HepG2 (cell line): ENCODE data around the gene RHBDD2. TPM values are rescaled to one million over a fixed set of nuclear protein-coding genes. Genes with fewer than 3 reads are reported as not detected.

Experiments
- EP300 ChIP-seq, 3 experiments: sonication (generic) in 1 of 3; formaldehyde crosslinking in 1 of 3; IDR thresholded peaks; 2 replicates each; pipeline versions ENCODE4 v1.5.1 to v1.6.1; 2011 to 2020; ENCODE audit warnings: low read depth in 2 of 3, low read length in 2 of 3, borderline replicate concordance in 1 of 3, improper control_type of control experiment in 1 of 3, mild to moderate bottlenecking in 1 of 3, missing genetic modification reagents in 1 of 3, moderate library complexity in 1 of 3
- FOXP4 ChIP-seq: sonication (generic); formaldehyde crosslinking; IDR thresholded peaks from 2 replicates; pipeline ENCODE4 v1.4.0; 2020; ENCODE audit warnings: missing genetic modification reagents
- GPN1 ChIP-seq: sonication (generic); formaldehyde crosslinking; IDR thresholded peaks from 2 replicates; pipeline ENCODE4 v1.5.1; 2020; ENCODE audit warnings: missing genetic modification reagents, borderline replicate concordance
- NAIF1 ChIP-seq: sonication (generic); formaldehyde crosslinking; IDR thresholded peaks from 2 replicates; pipeline ENCODE4 v1.5.0; 2020; ENCODE audit warnings: mild to moderate bottlenecking, missing genetic modification reagents, borderline replicate concordance
- NCOA1 ChIP-seq: sonication (generic); formaldehyde crosslinking; IDR thresholded peaks from 2 replicates; pipeline ENCODE4 v1.9.0; 2021; ENCODE audit warnings: missing genetic modification reagents
- NR2F6 ChIP-seq, 2 experiments: IDR thresholded peaks; 2 replicates each; pipeline ENCODE4 v1.6.1; 2016; ENCODE audit warnings: antibody characterized with exemption in 1 of 2, mild to moderate bottlenecking in 1 of 2
- PHF5A ChIP-seq: IDR thresholded peaks from one replicate; pipeline ENCODE4 v1.6.1; 2018; ENCODE audit warnings: low read depth, missing genetic modification reagents; ENCODE audit not compliant: unreplicated experiment
- SMAD3 ChIP-seq: sonication (generic); formaldehyde crosslinking; IDR thresholded peaks from 2 replicates; pipeline ENCODE4 v1.4.0; 2020; ENCODE audit warnings: missing genetic modification reagents
- ZFX ChIP-seq: sonication (generic); formaldehyde crosslinking; IDR thresholded peaks from 2 replicates; pipeline ENCODE4 v1.4.0; 2020; ENCODE audit warnings: mild to moderate bottlenecking, low read depth, missing genetic modification reagents, moderate library complexity
- ZNF121 ChIP-seq: sonication (generic); formaldehyde crosslinking; IDR thresholded peaks from 2 replicates; pipeline ENCODE4 v1.5.0; 2020; ENCODE audit warnings: mild to moderate bottlenecking, missing genetic modification reagents
- ZNF282 ChIP-seq: fragments of 450-650 bp; IDR thresholded peaks from 2 replicates; pipeline ENCODE4 v1.6.1; 2018; ENCODE audit not compliant: partially characterized antibody
- ZNF317 ChIP-seq: sonication (generic); formaldehyde crosslinking; IDR thresholded peaks from 2 replicates; pipeline ENCODE4 v1.5.0; 2020; ENCODE audit warnings: mild to moderate bottlenecking, missing genetic modification reagents
- ZNF414 ChIP-seq: sonication (generic); formaldehyde crosslinking; IDR thresholded peaks from 2 replicates; pipeline ENCODE4 v1.5.0; 2020; ENCODE audit warnings: missing genetic modification reagents
- ZNF646 ChIP-seq: sonication (generic); formaldehyde crosslinking; IDR thresholded peaks from 2 replicates; pipeline ENCODE4 v1.9.0; 2021; ENCODE audit warnings: mild to moderate bottlenecking, missing genetic modification reagents
- polyA plus RNA-seq, 8 experiments: library from polyadenylated mRNA; depleted of rRNA in 3 of 8; stranded (reverse) in 7 of 8; unstranded in 1 of 8; fragments of >200 nt; fragmentation: Illumina TruSeq in 4 of 8; extraction: Trizol in 4 of 8; gene quantifications; 2 replicates each; pipeline versions ENCODE4 v1.2.1 to v1.2.3, GENCODE V29; 2011 to 2016; ENCODE audit warnings: low read depth in 4 of 8, missing spikeins in 1 of 8, mixed read lengths in 1 of 8; ENCODE audit not compliant: insufficient read depth in 1 of 8
- total RNA-seq, 5 experiments: library from RNA; depleted of rRNA; stranded (reverse); fragments of >200 nt; fragmentation: Illumina TruSeq; extraction: Trizol; gene quantifications; 2 replicates each; pipeline ENCODE4 v1.2.3, GENCODE V29; 2016; ENCODE audit warnings: low read depth in 1 of 5
- TF ChIP-seq, protein P1 (sequence below): sonication (generic); formaldehyde crosslinking; IDR thresholded peaks from 2 replicates; pipeline ENCODE4 v1.5.1; 2020; ENCODE audit warnings: missing genetic modification reagents, mild to moderate bottlenecking, borderline replicate concordance
- TF ChIP-seq, protein P2 (sequence below): conservative IDR thresholded peaks from 2 replicates; pipeline ENCODE4 v1.6.1; 2018; ENCODE audit warnings: missing genetic modification reagents

Gene RHBDD2
- total and polyA plus RNA-seq, 2 of the 13 experiments (the other 11 are each of a cell fraction or from before 2014, with no cell fraction given): 23.1 to 26.4 TPM

DNA sequence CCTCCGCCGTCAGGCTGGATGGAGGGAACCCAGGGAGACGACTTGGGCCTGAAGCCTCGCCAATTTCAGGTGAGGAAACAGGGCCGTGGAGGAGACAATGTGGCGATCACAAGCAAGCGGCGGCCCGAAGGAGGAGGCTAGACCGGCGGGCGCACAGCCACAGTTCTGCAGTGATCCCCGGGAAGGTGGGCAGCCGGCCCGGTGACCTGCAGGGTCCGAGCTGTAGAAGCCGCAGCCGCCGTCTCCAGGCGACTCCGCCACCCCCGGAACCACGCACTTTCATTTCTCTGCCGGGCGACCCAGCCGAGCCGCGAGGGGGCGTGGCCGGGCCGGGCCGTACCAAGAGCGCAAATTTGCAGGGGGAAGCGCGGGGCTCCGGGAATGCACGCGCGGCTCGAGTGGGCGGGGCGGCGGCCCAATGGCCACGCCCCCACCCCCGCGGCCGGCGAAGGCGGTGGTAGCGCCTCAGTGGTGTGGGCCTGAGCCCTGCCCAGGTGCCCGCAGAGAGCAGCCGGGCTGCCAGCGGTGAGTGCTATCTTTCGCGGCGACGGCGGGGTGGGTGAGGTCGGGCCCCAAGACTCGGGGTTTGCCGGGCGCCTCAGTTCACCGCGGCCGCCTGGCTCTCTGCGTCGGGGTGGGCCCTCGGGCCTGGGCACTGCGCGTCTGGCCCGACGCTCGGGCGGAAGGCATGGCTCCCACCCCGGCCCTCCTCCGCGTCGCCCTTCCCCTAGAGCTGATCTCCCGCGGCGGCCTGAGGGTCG lies 36.0 kb downstream of the RHBDD2 start, which contains the start of gene POR (continued):
- TF ChIP-seq NAIF1 (CRISPR knock-in tag) (peak; percentile 93; the same call in 1 of the 2 replicates), NCOA1 (CRISPR knock-in tag) (peak; percentile 86; the same call in 1 of the 2 replicates), SMAD3 (CRISPR knock-in tag) (peak; percentile 64; the same call in 1 of the 2 replicates), PHF5A (CRISPR knock-in tag) (peak; percentile 72), GPN1 (CRISPR knock-in tag) (no peak), EP300 (IDR thresholded peaks at IDR 0.05; ENCODE audit: low read depth in 2 of 2, low read length in 2 of 2) (peak; percentile 47 to 63; a peak in 3 of 4 replicates), EP300 (CRISPR knock-in tag; IDR thresholded peaks at IDR 0.05; ENCODE audit: borderline replicate concordance) (no peak), ZNF282 (no peak), ZFX (CRISPR knock-in tag) (peak; percentile 90), NR2F6 (IDR thresholded peaks at IDR 0.05) (no peak), NR2F6 (CRISPR knock-in tag; IDR thresholded peaks at IDR 0.05) (peak; percentile 16; the same call in 1 of the 2 replicates), ZNF414 (CRISPR knock-in tag) (peak; percentile 75), ZNF646 (no peak), FOXP4 (CRISPR knock-in tag) (peak; percentile 16; the same call in 1 of the 2 replicates), ZNF121 (CRISPR knock-in tag) (peak; percentile 37), ZNF317 (CRISPR knock-in tag) (peak; percentile 76; the same call in 1 of the 2 replicates)
- TF ChIP-seq, protein P1, sequence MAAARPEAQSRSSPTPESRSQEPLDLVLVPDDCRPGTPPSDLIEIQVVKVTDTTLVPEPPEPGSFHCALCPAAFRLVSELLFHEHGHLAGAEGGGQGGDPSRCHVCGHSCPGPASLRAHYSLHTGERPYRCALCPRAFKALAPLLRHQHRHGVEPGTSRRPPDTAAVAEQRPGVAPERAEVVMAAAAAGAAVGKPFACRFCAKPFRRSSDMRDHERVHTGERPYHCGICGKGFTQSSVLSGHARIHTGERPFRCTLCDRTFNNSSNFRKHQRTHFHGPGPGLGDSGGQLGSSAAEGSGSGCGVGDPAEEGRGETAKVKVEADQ: no peak; the same call in 1 of the 2 replicates
- TF ChIP-seq, protein P2, sequence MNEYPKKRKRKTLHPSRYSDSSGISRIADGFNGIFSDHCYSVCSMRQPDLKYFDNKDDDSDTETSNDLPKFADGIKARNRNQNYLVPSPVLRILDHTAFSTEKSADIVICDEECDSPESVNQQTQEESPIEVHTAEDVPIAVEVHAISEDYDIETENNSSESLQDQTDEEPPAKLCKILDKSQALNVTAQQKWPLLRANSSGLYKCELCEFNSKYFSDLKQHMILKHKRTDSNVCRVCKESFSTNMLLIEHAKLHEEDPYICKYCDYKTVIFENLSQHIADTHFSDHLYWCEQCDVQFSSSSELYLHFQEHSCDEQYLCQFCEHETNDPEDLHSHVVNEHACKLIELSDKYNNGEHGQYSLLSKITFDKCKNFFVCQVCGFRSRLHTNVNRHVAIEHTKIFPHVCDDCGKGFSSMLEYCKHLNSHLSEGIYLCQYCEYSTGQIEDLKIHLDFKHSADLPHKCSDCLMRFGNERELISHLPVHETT (CRISPR knock-in tag): no peak; the same call in 1 of the 2 replicates
